ENCODE measurements around the gene SMARCD1.

- TF ChIP-seq CTCF (IDR thresholded peaks at IDR 0.05; ENCODE audit: low read length) (no peak), EZH2 (IDR thresholded peaks at IDR 0.05; ENCODE audit: borderline replicate concordance, low read length) (no peak)
Observed at GRCh38 chr12:50083301-50083700, 1.8 kb upstream of the SMARCD1 start.
